Liver (tissue), 9 donors: ENCODE measurements around the gene BCL2L1. TPM values are rescaled to one million over a fixed set of nuclear protein-coding genes. Genes with fewer than 3 reads are reported as not detected.

Experiments used
- DNase-seq: peaks from one replicate; pipeline ENCODE4 v3.0.0-alpha.2; 2017; ENCODE audit warnings: low spot score
- H3K27ac ChIP-seq, 2 donors: one replicate each; pipeline ENCODE4 v1.7.0; 2013; ENCODE audit warnings: inconsistent platforms in 2 of 2, low read length in 2 of 2, control low read depth in 1 of 2, low read depth in 1 of 2, mild to moderate bottlenecking in 1 of 2
- H3K27me3 ChIP-seq, 4 donors: one replicate each; pipeline versions ENCODE4 v1.6.1 to v1.7.0; 2013; ENCODE audit warnings: low read length in 3 of 4, inconsistent platforms in 1 of 4, mild to moderate bottlenecking in 1 of 4, moderate library complexity in 1 of 4; ENCODE audit not compliant: control insufficient read depth in 4 of 4, insufficient read depth in 4 of 4
- H3K36me3 ChIP-seq, 4 donors: one replicate each; pipeline versions ENCODE4 v1.6.1 to v1.7.0; 2013; ENCODE audit warnings: low read length in 3 of 4, mild to moderate bottlenecking in 3 of 4, low read depth in 1 of 4, moderate library complexity in 1 of 4; ENCODE audit not compliant: control insufficient read depth in 4 of 4, insufficient read depth in 3 of 4
- H3K4me1 ChIP-seq, 4 donors: one replicate each; pipeline versions ENCODE4 v1.6.1 to v1.7.0; 2013; ENCODE audit warnings: low read length in 3 of 4, mild to moderate bottlenecking in 3 of 4, moderate library complexity in 1 of 4; ENCODE audit not compliant: control insufficient read depth in 4 of 4, insufficient read depth in 4 of 4
- H3K4me3 ChIP-seq, 3 donors: one replicate each; pipeline versions ENCODE4 v1.6.1 to v1.7.0; 2013; ENCODE audit warnings: low read length in 3 of 3, control low read depth in 1 of 3, low read depth in 1 of 3, mild to moderate bottlenecking in 1 of 3
- H3K9ac ChIP-seq, 2 donors: one replicate each; pipeline ENCODE4 v1.7.0; 2013; ENCODE audit warnings: low read length in 2 of 2, mild to moderate bottlenecking in 2 of 2, moderate library complexity in 2 of 2, control low read depth in 1 of 2, low read depth in 1 of 2
- H3K9me3 ChIP-seq, 4 donors: one replicate each; pipeline versions ENCODE4 v1.6.1 to v1.7.0; 2013; ENCODE audit warnings: low read length in 3 of 4; ENCODE audit not compliant: control insufficient read depth in 4 of 4
- EGR1 ChIP-seq, 2 donors: IDR thresholded peaks; 2 replicates each; pipeline ENCODE4 v1.6.1; 2016 to 2018; ENCODE audit warnings: antibody characterized with exemption in 2 of 2, low read depth in 2 of 2
- FOXA1 ChIP-seq: IDR thresholded peaks from 2 replicates; pipeline ENCODE4 v1.6.1; 2016; ENCODE audit warnings: antibody characterized with exemption
- FOXA2 ChIP-seq: IDR thresholded peaks from 2 replicates; pipeline ENCODE4 v1.6.1; 2016; ENCODE audit warnings: antibody characterized with exemption
- GABPA ChIP-seq, 2 donors: IDR thresholded peaks in 1 of 2; conservative IDR thresholded peaks in 1 of 2; 2 replicates each; pipeline ENCODE4 v1.6.1; 2016; ENCODE audit warnings: antibody characterized with exemption in 2 of 2, mild to moderate bottlenecking in 1 of 2, moderate library complexity in 1 of 2
- HNF4A ChIP-seq, 2 donors: conservative IDR thresholded peaks; 2 replicates each; pipeline ENCODE4 v1.6.1; 2016; ENCODE audit warnings: antibody characterized with exemption in 2 of 2, mild to moderate bottlenecking in 2 of 2
- HNF4G ChIP-seq: IDR thresholded peaks from 2 replicates; pipeline ENCODE4 v1.6.1; 2016; ENCODE audit warnings: antibody characterized with exemption
- JUND ChIP-seq, 2 donors: IDR thresholded peaks; 2 replicates each; pipeline ENCODE4 v1.6.1; 2016; ENCODE audit warnings: antibody characterized with exemption in 2 of 2
- NR2F2 ChIP-seq: IDR thresholded peaks from 2 replicates; pipeline ENCODE4 v1.6.1; 2016; ENCODE audit warnings: antibody characterized with exemption
- RAD21 ChIP-seq, 2 donors: IDR thresholded peaks; 2 replicates each; pipeline ENCODE4 v1.6.1; 2016; ENCODE audit warnings: antibody characterized with exemption in 2 of 2, mild to moderate bottlenecking in 2 of 2
- RXRA ChIP-seq, 2 donors: IDR thresholded peaks; 2 replicates each; pipeline ENCODE4 v1.6.1; 2017 to 2018; ENCODE audit warnings: antibody characterized with exemption in 2 of 2, mild to moderate bottlenecking in 1 of 2
- SP1 ChIP-seq: IDR thresholded peaks from 2 replicates; pipeline ENCODE4 v1.6.1; 2018; ENCODE audit warnings: antibody characterized with exemption, mild to moderate bottlenecking
- TAF1 ChIP-seq: conservative IDR thresholded peaks from 2 replicates; pipeline ENCODE4 v1.6.1; 2016; ENCODE audit warnings: antibody characterized with exemption, mild to moderate bottlenecking
- YY1 ChIP-seq: IDR thresholded peaks from 2 replicates; pipeline ENCODE4 v1.6.1; 2016; ENCODE audit warnings: antibody characterized with exemption, mild to moderate bottlenecking
- WGBS: extraction: QIAGEN DNeasy Blood & Tissue Kit; methylation state at CpG from one replicate; pipeline ENCODE4 v1.1.7; 2013; 5-methylcytosine and 5-hydroxymethylcytosine counted together
- polyA plus RNA-seq, 2 donors: library from polyadenylated mRNA; stranded (reverse) in 1 of 2; unstranded in 1 of 2; fragments of 200-250 nt in 1 of 2; fragments of >200 nt in 1 of 2; fragmentation: Nextera tagmentation in 1 of 2; extraction: Ambion mirVana in 1 of 2; gene quantifications; one replicate each; pipeline versions ENCODE4 v1.2.1 to v1.2.3, GENCODE V29; 2013 to 2015
- total RNA-seq, 2 donors: library from RNA; depleted of rRNA; stranded (reverse); fragments of >200 nt; gene quantifications; one replicate each; pipeline ENCODE4 v1.2.3, GENCODE V29; 2014
- TF ChIP-seq, protein P1 (sequence below): IDR thresholded peaks from 2 replicates; pipeline ENCODE4 v1.6.1; 2016; ENCODE audit warnings: antibody characterized with exemption
- TF ChIP-seq, protein P2 (sequence below): IDR thresholded peaks from 2 replicates; pipeline ENCODE4 v1.6.1; 2016; ENCODE audit warnings: antibody characterized with exemption, mild to moderate bottlenecking
- TF ChIP-seq, protein P3 (sequence below): fragments of 150-350 bp; IDR thresholded peaks from 2 replicates; pipeline ENCODE4 v1.5.1; 2017; ENCODE audit warnings: improper control_type of control experiment, low read depth, low read length; ENCODE audit not compliant: missing input control
- TF ChIP-seq, protein P4 (sequence below): IDR thresholded peaks from 2 replicates; pipeline ENCODE4 v1.6.1; 2016; ENCODE audit warnings: antibody characterized with exemption
- TF ChIP-seq, protein P5 (sequence below): IDR thresholded peaks from 2 replicates; pipeline ENCODE4 v1.6.1; 2016; ENCODE audit warnings: antibody characterized with exemption
- donor health status: healthy.
- donor health status: healthy.
- donor health status: healthy.
- donor health status: healthy.
- donor health status: healthy.

Gene BCL2L1
- total and polyA plus RNA-seq, 4 donors = 29.7 to 124 (median 46.0) TPM

DNA sequence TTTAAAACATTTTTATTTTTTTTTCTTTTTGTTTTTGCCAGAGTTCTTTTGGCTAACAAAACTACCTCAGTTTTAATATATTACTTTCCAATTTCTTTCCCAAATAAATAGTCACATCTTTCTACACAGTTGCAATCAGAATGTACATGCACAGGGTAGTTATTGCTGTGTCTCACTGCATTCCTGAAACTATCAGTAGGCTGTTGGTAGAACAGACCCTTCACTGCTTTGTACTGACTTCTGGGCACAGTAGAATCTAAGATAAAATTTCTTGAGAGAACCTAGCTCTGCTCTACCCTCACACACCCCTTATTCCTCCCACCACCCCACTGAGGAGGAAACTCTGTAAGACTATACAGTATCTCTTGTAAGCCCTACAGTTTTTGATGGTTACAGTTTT, 36.3 kb upstream of the BCL2L1 start:
- Histone ChIP-seq H3K36me3 (no peaks in the 10 kb centered on the region), H3K4me3 (no peak overlapping the region), H3K27me3 (no peaks in the 10 kb centered on the region), H3K9ac (no peak overlapping the region), H3K27ac (no peak overlapping the region), H3K9me3 (no peaks in the 10 kb centered on the region), H3K4me1 (peaks cover 0 to 4% (median 2%) of the 10 kb centered on the region in 4 donors)
- no peak for DNase-seq
- no peak for TF ChIP-seq FOXA1
- TF ChIP-seq JUND (IDR thresholded peaks at IDR 0.05) = no peak
- TF ChIP-seq TAF1 = no peak
- no peak for TF ChIP-seq HNF4A (conservative IDR thresholded peaks at IDR 0.05)
- TF ChIP-seq, protein P1, sequence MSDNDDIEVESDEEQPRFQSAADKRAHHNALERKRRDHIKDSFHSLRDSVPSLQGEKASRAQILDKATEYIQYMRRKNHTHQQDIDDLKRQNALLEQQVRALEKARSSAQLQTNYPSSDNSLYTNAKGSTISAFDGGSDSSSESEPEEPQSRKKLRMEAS = no peak
- no peak for TF ChIP-seq SP1
- no peak for TF ChIP-seq GABPA (IDR thresholded peaks at IDR 0.05 in 1 of 2, conservative IDR thresholded peaks at IDR 0.05 in 1 of 2)
- no peak for TF ChIP-seq YY1
- TF ChIP-seq HNF4G = no peak
- TF ChIP-seq, protein P2, sequence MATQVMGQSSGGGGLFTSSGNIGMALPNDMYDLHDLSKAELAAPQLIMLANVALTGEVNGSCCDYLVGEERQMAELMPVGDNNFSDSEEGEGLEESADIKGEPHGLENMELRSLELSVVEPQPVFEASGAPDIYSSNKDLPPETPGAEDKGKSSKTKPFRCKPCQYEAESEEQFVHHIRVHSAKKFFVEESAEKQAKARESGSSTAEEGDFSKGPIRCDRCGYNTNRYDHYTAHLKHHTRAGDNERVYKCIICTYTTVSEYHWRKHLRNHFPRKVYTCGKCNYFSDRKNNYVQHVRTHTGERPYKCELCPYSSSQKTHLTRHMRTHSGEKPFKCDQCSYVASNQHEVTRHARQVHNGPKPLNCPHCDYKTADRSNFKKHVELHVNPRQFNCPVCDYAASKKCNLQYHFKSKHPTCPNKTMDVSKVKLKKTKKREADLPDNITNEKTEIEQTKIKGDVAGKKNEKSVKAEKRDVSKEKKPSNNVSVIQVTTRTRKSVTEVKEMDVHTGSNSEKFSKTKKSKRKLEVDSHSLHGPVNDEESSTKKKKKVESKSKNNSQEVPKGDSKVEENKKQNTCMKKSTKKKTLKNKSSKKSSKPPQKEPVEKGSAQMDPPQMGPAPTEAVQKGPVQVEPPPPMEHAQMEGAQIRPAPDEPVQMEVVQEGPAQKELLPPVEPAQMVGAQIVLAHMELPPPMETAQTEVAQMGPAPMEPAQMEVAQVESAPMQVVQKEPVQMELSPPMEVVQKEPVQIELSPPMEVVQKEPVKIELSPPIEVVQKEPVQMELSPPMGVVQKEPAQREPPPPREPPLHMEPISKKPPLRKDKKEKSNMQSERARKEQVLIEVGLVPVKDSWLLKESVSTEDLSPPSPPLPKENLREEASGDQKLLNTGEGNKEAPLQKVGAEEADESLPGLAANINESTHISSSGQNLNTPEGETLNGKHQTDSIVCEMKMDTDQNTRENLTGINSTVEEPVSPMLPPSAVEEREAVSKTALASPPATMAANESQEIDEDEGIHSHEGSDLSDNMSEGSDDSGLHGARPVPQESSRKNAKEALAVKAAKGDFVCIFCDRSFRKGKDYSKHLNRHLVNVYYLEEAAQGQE = no peak

DNA sequence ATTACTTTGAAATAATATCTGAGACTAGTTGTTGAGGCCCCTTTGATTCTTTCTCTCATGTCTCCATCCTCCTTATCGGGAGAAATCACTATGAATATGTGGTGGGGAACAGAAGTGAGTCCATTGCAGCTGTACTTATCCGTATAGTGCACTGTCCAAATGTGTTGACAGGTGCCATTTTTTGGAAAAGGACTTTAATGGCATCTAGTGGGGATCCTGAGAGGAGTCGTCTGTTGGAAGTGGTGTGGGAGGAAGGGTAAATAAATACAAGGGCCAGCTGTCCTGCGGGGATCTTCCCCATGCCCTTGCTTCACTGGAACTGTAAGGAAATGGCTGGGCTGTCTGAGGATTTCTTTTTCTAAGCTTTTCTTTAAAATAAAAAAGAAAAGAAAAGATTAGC, 35.9 kb upstream of the BCL2L1 start:
- TF ChIP-seq FOXA2 (no peak), HNF4A (conservative IDR thresholded peaks at IDR 0.05) (no peak), HNF4G (no peak), EGR1 (IDR thresholded peaks at IDR 0.05; ENCODE audit: low read depth in 2 of 2) (no peak), NR2F2 (no peak), RXRA (IDR thresholded peaks at IDR 0.05) (no peak), FOXA1 (no peak), RAD21 (IDR thresholded peaks at IDR 0.05) (no peak), JUND (IDR thresholded peaks at IDR 0.05) (no peak)
- WGBS = 65% methylated on average over 4 of the region's 4 CpGs
- Histone ChIP-seq H3K36me3 (no peaks in the 10 kb centered on the region), H3K27me3 (no peaks in the 10 kb centered on the region), H3K9me3 (no peaks in the 10 kb centered on the region), H3K4me1 (peaks cover 0 to 4% (median 2%) of the 10 kb centered on the region in 4 donors), H3K4me3 (no peak overlapping the region), H3K27ac (no peak overlapping the region), H3K9ac (no peak overlapping the region)
- DNase-seq = no peak

DNA sequence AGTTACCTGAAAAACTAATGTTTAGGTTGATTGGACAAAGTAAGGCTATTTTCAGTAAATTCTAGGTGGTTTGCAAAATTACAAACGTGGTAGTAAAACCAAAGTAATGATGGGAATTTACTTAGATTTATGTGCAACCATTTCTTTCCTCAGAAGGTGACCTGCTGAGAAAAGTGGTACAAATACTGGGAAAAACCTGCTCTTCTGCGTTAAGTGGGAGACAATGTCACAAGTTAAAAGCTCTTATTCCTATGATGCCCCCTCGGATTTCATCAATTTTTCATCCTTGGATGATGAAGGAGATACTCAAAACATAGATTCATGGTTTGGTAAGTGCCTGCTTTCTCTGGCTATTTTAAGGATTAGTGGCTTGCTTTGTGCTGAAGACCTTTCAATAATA, 34.6 kb upstream of the BCL2L1 start:
- peaks cover 0 to 4% (median 2%) of the 10 kb centered on the region in 4 donors for H3K4me1 ChIP-seq
- no peak for DNase-seq
- no peaks in the 10 kb centered on the region for H3K36me3 ChIP-seq
- H3K9ac ChIP-seq = no peak overlapping the region
- WGBS = 97% methylated on average over 3 of the region's 3 CpGs
- H3K4me3 ChIP-seq = no peak overlapping the region
- H3K27me3 ChIP-seq = no peaks in the 10 kb centered on the region
- H3K27ac ChIP-seq = no peak overlapping the region
- no peaks in the 10 kb centered on the region for H3K9me3 ChIP-seq
- no peak for TF ChIP-seq SP1
- TF ChIP-seq YY1 = no peak
- no peak for TF ChIP-seq RAD21 (IDR thresholded peaks at IDR 0.05)
- TF ChIP-seq RXRA (IDR thresholded peaks at IDR 0.05) = no peak
- TF ChIP-seq, protein P1 = no peak
- TF ChIP-seq, protein P3, sequence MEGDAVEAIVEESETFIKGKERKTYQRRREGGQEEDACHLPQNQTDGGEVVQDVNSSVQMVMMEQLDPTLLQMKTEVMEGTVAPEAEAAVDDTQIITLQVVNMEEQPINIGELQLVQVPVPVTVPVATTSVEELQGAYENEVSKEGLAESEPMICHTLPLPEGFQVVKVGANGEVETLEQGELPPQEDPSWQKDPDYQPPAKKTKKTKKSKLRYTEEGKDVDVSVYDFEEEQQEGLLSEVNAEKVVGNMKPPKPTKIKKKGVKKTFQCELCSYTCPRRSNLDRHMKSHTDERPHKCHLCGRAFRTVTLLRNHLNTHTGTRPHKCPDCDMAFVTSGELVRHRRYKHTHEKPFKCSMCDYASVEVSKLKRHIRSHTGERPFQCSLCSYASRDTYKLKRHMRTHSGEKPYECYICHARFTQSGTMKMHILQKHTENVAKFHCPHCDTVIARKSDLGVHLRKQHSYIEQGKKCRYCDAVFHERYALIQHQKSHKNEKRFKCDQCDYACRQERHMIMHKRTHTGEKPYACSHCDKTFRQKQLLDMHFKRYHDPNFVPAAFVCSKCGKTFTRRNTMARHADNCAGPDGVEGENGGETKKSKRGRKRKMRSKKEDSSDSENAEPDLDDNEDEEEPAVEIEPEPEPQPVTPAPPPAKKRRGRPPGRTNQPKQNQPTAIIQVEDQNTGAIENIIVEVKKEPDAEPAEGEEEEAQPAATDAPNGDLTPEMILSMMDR = no peak
- TF ChIP-seq HNF4G = no peak
- TF ChIP-seq, protein P4, sequence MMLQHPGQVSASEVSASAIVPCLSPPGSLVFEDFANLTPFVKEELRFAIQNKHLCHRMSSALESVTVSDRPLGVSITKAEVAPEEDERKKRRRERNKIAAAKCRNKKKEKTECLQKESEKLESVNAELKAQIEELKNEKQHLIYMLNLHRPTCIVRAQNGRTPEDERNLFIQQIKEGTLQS = no peak
- TF ChIP-seq, protein P5, sequence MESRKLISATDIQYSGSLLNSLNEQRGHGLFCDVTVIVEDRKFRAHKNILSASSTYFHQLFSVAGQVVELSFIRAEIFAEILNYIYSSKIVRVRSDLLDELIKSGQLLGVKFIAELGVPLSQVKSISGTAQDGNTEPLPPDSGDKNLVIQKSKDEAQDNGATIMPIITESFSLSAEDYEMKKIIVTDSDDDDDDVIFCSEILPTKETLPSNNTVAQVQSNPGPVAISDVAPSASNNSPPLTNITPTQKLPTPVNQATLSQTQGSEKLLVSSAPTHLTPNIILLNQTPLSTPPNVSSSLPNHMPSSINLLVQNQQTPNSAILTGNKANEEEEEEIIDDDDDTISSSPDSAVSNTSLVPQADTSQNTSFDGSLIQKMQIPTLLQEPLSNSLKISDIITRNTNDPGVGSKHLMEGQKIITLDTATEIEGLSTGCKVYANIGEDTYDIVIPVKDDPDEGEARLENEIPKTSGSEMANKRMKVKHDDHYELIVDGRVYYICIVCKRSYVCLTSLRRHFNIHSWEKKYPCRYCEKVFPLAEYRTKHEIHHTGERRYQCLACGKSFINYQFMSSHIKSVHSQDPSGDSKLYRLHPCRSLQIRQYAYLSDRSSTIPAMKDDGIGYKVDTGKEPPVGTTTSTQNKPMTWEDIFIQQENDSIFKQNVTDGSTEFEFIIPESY = no peak
